Sigmoid colon (tissue), 7 donors: ENCODE measurements around the gene PEX14. TPM values are rescaled to one million over a fixed set of nuclear protein-coding genes. Genes with fewer than 3 reads are reported as not detected.

ENCODE experiments used
- DNase-seq: peaks from one replicate; pipeline ENCODE4 v3.0.0-alpha.2; 2019
- H3K27ac ChIP-seq, 4 donors: fragments of 200-600 bp; sonication (generic); one replicate each; pipeline ENCODE4 v1.5.1; 2016 to 2019; ENCODE audit warnings: mild to moderate bottlenecking in 1 of 4
- H3K27me3 ChIP-seq, 3 donors: fragments of 200-600 bp; sonication (generic); one replicate each; pipeline ENCODE4 v1.5.1; 2019; ENCODE audit warnings: mild to moderate bottlenecking in 1 of 3
- H3K36me3 ChIP-seq, 4 donors: fragments of 200-600 bp; sonication (generic); one replicate each; pipeline ENCODE4 v1.5.1; 2016 to 2019
- H3K4me1 ChIP-seq, 4 donors: fragments of 200-600 bp; sonication (generic); one replicate each; pipeline ENCODE4 v1.5.1; 2017 to 2019
- H3K4me3 ChIP-seq, 4 donors: fragments of 200-600 bp; sonication (generic); one replicate each; pipeline ENCODE4 v1.5.1; 2017 to 2019; ENCODE audit warnings: mild to moderate bottlenecking in 2 of 4, moderate library complexity in 1 of 4
- H3K9me3 ChIP-seq, 4 donors: fragments of 200-600 bp in 3 of 4; sonication (generic) in 3 of 4; one replicate each; pipeline versions ENCODE4 v1.5.1 to v1.6.1; 2013 to 2019
- CTCF ChIP-seq, 4 experiments: fragments of 450-650 bp in 3 of 4; fragments of 200-600 bp in 1 of 4; IDR thresholded peaks; one replicate each; pipeline ENCODE4 v1.5.1; 2016 to 2019; ENCODE audit warnings: antibody characterized with exemption in 4 of 4, mild to moderate bottlenecking in 3 of 4, moderate library complexity in 2 of 4
- EP300 ChIP-seq, 4 donors: sonication (generic); formaldehyde crosslinking; IDR thresholded peaks; one replicate each; pipeline ENCODE4 v1.6.1; 2017; ENCODE audit warnings: antibody characterized with exemption in 4 of 4
- POLR2A ChIP-seq, 2 donors: fragments of 450-650 bp; IDR thresholded peaks; one replicate each; pipeline ENCODE4 v1.6.1; 2016; ENCODE audit warnings: antibody characterized with exemption in 2 of 2, mild to moderate bottlenecking in 2 of 2, moderate library complexity in 2 of 2
- POLR2AphosphoS5 ChIP-seq, 4 donors: sonication (generic); formaldehyde crosslinking; IDR thresholded peaks; one replicate each; pipeline ENCODE4 v1.6.1; 2017; ENCODE audit warnings: antibody characterized with exemption in 4 of 4
- WGBS, 2 donors: extraction: QIAGEN DNeasy Blood & Tissue Kit; methylation state at CpG; one replicate each; pipeline ENCODE4 v1.1.7; 2013; 5-methylcytosine and 5-hydroxymethylcytosine counted together
- intact Hi-C: fragments of 100-400 bp; cut with DNase I; formaldehyde crosslinking; loops from one replicate; pipeline ENCODE4 v1.15.1; 2023
- polyA plus RNA-seq, 3 donors: library from polyadenylated mRNA; stranded (reverse); fragments of 200-250 nt; gene quantifications; one replicate each; pipeline ENCODE4 v1.2.3, GENCODE V29; 2013
- total RNA-seq, 4 donors: library from RNA; depleted of rRNA; stranded (reverse); fragments of >200 nt; gene quantifications; one replicate each; pipeline ENCODE4 v1.1.0, GENCODE V29; 2016
- donor health status: healthy with polysubstance abuse.
- donor health status: Bipolar disorder and iron deficiency.
- donor health status: healthy.

The PEX14 gene
- total and polyA plus RNA-seq, 7 donors = 8.3 to 23.3 (median 14.4) TPM

- H3K4me1 ChIP-seq = peaks cover 0 to 46% (median 20%) of the 10 kb centered on the region in 4 donors
- no peaks in the 10 kb centered on the region for H3K36me3 ChIP-seq
- H3K4me3 ChIP-seq = no peak overlapping the region
- TF ChIP-seq CTCF (IDR thresholded peaks at IDR 0.05) (peak in 3 of 4 experiments; percentile 9 to 42 (median 19)), POLR2AphosphoS5 (IDR thresholded peaks at IDR 0.05) (no peak), POLR2A (IDR thresholded peaks at IDR 0.05) (no peak), EP300 (IDR thresholded peaks at IDR 0.05) (no peak)
- H3K27ac ChIP-seq = peak overlapping the region in 3 of 4 donors; percentile 25 to 51 (median 39)
- WGBS, 2 donors = 34 to 57% methylated on average over 7 of the region's 7 CpGs
- DNase-seq = peak; percentile 58
- H3K9me3 ChIP-seq = no peaks in the 10 kb centered on the region
- no peaks in the 10 kb centered on the region for H3K27me3 ChIP-seq
- intact Hi-C loops = no loop called here
Measured at GRCh38 chr1:10519016-10519417, 44.3 kb downstream of the PEX14 start.

GRCh38 chr1:10520497-10520896 lies 45.7 kb downstream of the PEX14 start:
- Histone ChIP-seq H3K27me3 (no peaks in the 10 kb centered on the region), H3K36me3 (no peaks in the 10 kb centered on the region), H3K27ac (no peak overlapping the region), H3K4me3 (no peak overlapping the region), H3K4me1 (peaks cover 0 to 40% (median 20%) of the 10 kb centered on the region in 4 donors), H3K9me3 (no peaks in the 10 kb centered on the region)
- intact Hi-C loops = no loop called here
- no peak for DNase-seq
- TF ChIP-seq POLR2A (IDR thresholded peaks at IDR 0.05) (no peak), POLR2AphosphoS5 (IDR thresholded peaks at IDR 0.05) (no peak), CTCF (IDR thresholded peaks at IDR 0.05) (no peak), EP300 (IDR thresholded peaks at IDR 0.05) (no peak)
- 92% methylated on average over 6 of the region's 6 CpGs for WGBS, 2 donors

GRCh38 chr1:10520952-10521351 lies 46.2 kb downstream of the PEX14 start:
- DNase-seq = no peak
- 89 to 93% methylated on average over 1 of the region's 1 CpG for WGBS, 2 donors
- Histone ChIP-seq H3K9me3 (no peaks in the 10 kb centered on the region), H3K4me1 (peaks cover 0 to 35% (median 20%) of the 10 kb centered on the region in 4 donors), H3K4me3 (no peak overlapping the region), H3K27ac (no peak overlapping the region), H3K27me3 (no peaks in the 10 kb centered on the region), H3K36me3 (no peaks in the 10 kb centered on the region)
- intact Hi-C loops = no loop called here
- TF ChIP-seq CTCF (IDR thresholded peaks at IDR 0.05) (no peak), POLR2A (IDR thresholded peaks at IDR 0.05) (no peak), POLR2AphosphoS5 (IDR thresholded peaks at IDR 0.05) (no peak), EP300 (IDR thresholded peaks at IDR 0.05) (no peak)

- intact Hi-C loops = no loop called here
Measured at GRCh38 chr1:10521537-10522157, 46.9 kb downstream of the PEX14 start.

More at GRCh38 chr1:10521537-10522157, 46.9 kb downstream of the PEX14 start:
- H3K27ac ChIP-seq = no peak overlapping the region
- DNase-seq = no peak
- 88 to 93% methylated on average over 8 of the region's 8 CpGs for WGBS, 2 donors
- H3K9me3 ChIP-seq = no peaks in the 10 kb centered on the region
- no peaks in the 10 kb centered on the region for H3K36me3 ChIP-seq
- H3K4me3 ChIP-seq = no peak overlapping the region
- peaks cover 0 to 30% (median 19%) of the 10 kb centered on the region in 4 donors for H3K4me1 ChIP-seq
- TF ChIP-seq EP300 (IDR thresholded peaks at IDR 0.05) = no peak
- TF ChIP-seq CTCF (IDR thresholded peaks at IDR 0.05) = no peak
- no peak for TF ChIP-seq POLR2A (IDR thresholded peaks at IDR 0.05)
- TF ChIP-seq POLR2AphosphoS5 (IDR thresholded peaks at IDR 0.05) = no peak
- no peaks in the 10 kb centered on the region for H3K27me3 ChIP-seq
